GM19397 (cell line): Measurements from ENCODE around the gene RNASE12.
A peak's percentile ranks its signal among the peaks of the same experiment; 100 is the strongest.
"Not testable (repeated sequence)": the region's sequence is repeated elsewhere in the genome, so short reads cannot be mapped to it uniquely, and the experiment has no call there.

Experiments used
- ATAC-seq: cut with Tn5 transposase; IDR thresholded peaks from one replicate; pipeline ENCODE4 v1.9.1; 2021; ENCODE audit warnings: mild to moderate bottlenecking, moderate library complexity; ENCODE audit not compliant: unreplicated experiment

The RNASE12 gene

GRCh38 chr14:20614038-20614840 lies 23.1 kb upstream of the RNASE12 start:
- ATAC-seq = no peak

GRCh38 chr14:20613094-20614037 lies 22.2 kb upstream of the RNASE12 start:
- peak; percentile 69 for ATAC-seq

- no peak for ATAC-seq
Measured at GRCh38 chr14:20612403-20612802, 21.2 kb upstream of the RNASE12 start.

GRCh38 chr14:20611277-20611676 lies 20.1 kb upstream of the RNASE12 start:
- no peak for ATAC-seq

- no peak for ATAC-seq
Measured at GRCh38 chr14:20610002-20610765, 19.0 kb upstream of the RNASE12 start.

- ATAC-seq = no peak
Measured at GRCh38 chr14:20609215-20610001, 18.2 kb upstream of the RNASE12 start.

GRCh38 chr14:20608383-20609110 lies 17.4 kb upstream of the RNASE12 start:
- ATAC-seq = no peak

GRCh38 chr14:20607617-20608016 lies 16.4 kb upstream of the RNASE12 start:
- ATAC-seq = no peak

- no peak for ATAC-seq
Measured at GRCh38 chr14:20606902-20607242, 15.7 kb upstream of the RNASE12 start.

- no peak for ATAC-seq
Measured at GRCh38 chr14:20606190-20606901, 15.2 kb upstream of the RNASE12 start.

GRCh38 chr14:20603813-20604690 lies 12.9 kb upstream of the RNASE12 start:
- no peak for ATAC-seq

- ATAC-seq = no peak
Measured at GRCh38 chr14:20602583-20602982, 11.4 kb upstream of the RNASE12 start.

- ATAC-seq = no peak
Measured at GRCh38 chr14:20601522-20601921, 10.3 kb upstream of the RNASE12 start.

GRCh38 chr14:20597108-20597507 lies 5.9 kb upstream of the RNASE12 start:
- ATAC-seq = no peak

- ATAC-seq = not testable (repeated sequence)
Measured at GRCh38 chr14:20595726-20596125, 4.5 kb upstream of the RNASE12 start.

- ATAC-seq = no peak
Measured at GRCh38 chr14:20592574-20592973, 1.4 kb upstream of the RNASE12 start.

GRCh38 chr14:20587489-20588154 lies 3.6 kb downstream of the RNASE12 start, which contains the start of gene RNASE11:
RNASE11 (minus strand) TSS chr14:20588001.
- ATAC-seq = no peak
